HG03025 (cell line): ENCODE data around the gene KRTAP25-1.

Source experiments
- ATAC-seq: cut with Tn5 transposase; IDR thresholded peaks from one replicate; pipeline ENCODE4 v1.9.1; 2021; ENCODE audit warnings: mild to moderate bottlenecking, moderate library complexity; ENCODE audit not compliant: unreplicated experiment, low FRiP score

Gene KRTAP25-1

GRCh38 chr21:30251781-30252180, 37.5 kb downstream of the KRTAP25-1 start:
- no peak for ATAC-seq

- ATAC-seq, result no peak
Observed at GRCh38 chr21:30249936-30250335, 39.4 kb downstream of the KRTAP25-1 start.

GRCh38 chr21:30248844-30249243, 40.5 kb downstream of the KRTAP25-1 start:
- ATAC-seq, result no peak

GRCh38 chr21:30245061-30245460, 44.3 kb downstream of the KRTAP25-1 start:
- no peak for ATAC-seq

GRCh38 chr21:30243691-30244090, 45.6 kb downstream of the KRTAP25-1 start:
- ATAC-seq, result no peak

GRCh38 chr21:30240661-30241060, 48.7 kb downstream of the KRTAP25-1 start:
- ATAC-seq, result no peak
